ENCODE measurements around the gene GAB2.

DNA sequence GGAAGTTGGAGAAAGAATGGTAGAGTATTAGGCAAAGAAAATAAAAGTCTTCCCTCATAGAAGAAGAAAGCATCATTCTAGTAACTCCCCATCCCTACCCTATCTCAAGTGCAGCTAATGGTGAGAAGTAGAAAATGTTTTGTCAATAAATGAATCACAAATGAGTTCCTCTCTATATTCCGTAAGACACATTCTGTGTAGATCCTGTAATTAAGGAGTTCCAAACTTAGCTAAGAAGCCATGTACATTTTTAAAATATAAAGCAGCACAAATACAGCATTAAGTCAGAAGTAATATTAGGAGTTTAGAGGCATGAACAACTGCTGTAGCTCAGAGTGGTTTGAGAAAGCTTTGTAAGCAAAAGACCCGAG is 80.1 kb downstream of the GAB2 start:
- no peak for TF ChIP-seq ZNF274 (IDR thresholded peaks at IDR 0.05; ENCODE audit: low read depth, low read length)
- no peak for TF ChIP-seq YY1 (IDR thresholded peaks at IDR 0.05; ENCODE audit: insufficient read depth, insufficient read length)

Data from NT2/D1 (cell line).